ENCODE measurements around the gene C4BPB. TPM values are rescaled to one million over a fixed set of nuclear protein-coding genes. Genes with fewer than 3 reads are reported as not detected.
A peak's percentile ranks its signal among the peaks of the same experiment; 100 is the strongest.

C4BPB gene
- total and polyA plus RNA-seq, 2 donors = 0.71 to 1.1 TPM

- Histone ChIP-seq H3K36me3 (ENCODE audit: control insufficient read depth in 2 of 2, insufficient read depth in 2 of 2, low read length in 1 of 2) (peaks cover 7 to 56% of the 10 kb centered on the region in 2 donors), H3K27ac (ENCODE audit: low read depth in 1 of 2, low read length in 1 of 2) (peak overlapping the region in 1 of 2 donors; percentile 9), H3K27me3 (ENCODE audit: control insufficient read depth in 2 of 2, insufficient read depth in 1 of 2, low read length in 1 of 2) (no peaks in the 10 kb centered on the region), H3K9me3 (ENCODE audit: control insufficient read depth in 2 of 2, insufficient read depth in 1 of 2, low read length in 1 of 2) (no peaks in the 10 kb centered on the region), H3K4me1 (ENCODE audit: control insufficient read depth in 2 of 2, insufficient read depth in 2 of 2, low read length in 2 of 2) (peaks cover 40 to 46% of the 10 kb centered on the region in 2 donors), H3K4me3 (ENCODE audit: low read length in 2 of 2) (peak overlapping the region in 1 of 2 donors; percentile 28)
- 36% methylated on average over 3 of the region's 3 CpGs for WGBS
- no peak for DNase-seq (ENCODE audit: low read depth in 6 of 9, low spot score in 9 of 9)
These were observed 19.6 kb upstream of the C4BPB start for GRCh38 chr1:207069061-207069460.

DNA sequence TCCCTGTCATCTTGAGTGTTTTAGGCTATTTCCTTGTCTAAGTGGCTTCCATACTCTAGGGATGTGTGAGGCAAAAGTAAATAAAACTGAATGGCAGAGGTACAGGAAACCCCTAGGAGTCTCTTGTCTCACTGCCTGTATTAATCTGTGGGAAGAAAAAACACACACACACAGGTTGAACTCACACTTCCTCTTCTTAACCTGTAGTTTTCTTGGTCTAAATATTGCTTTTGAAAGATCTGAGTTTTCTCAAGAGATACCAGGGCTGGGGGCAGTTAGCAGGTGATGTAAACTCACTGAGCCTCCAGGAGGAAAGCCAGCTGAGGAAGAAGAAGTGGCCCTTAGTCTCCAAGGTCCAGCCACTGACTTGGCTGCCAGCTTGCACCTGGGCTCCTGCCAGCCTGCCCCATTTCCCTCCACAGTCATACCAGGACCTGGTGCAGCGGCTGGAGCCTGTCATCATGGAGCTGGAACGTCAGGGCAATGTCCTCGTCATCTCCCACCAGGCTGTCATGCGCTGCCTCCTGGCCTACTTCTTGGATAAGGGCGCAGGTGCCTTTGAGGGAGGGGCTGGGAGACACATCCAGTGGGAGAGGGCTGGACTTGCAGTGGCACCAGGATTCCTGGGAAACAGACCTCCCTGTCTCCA is 18.7 kb upstream of the C4BPB start:
- 84% methylated on average over 5 of the region's 5 CpGs for WGBS
- H3K27me3 ChIP-seq (ENCODE audit: control insufficient read depth in 2 of 2, insufficient read depth in 1 of 2, low read length in 1 of 2) = no peaks in the 10 kb centered on the region
- H3K27ac ChIP-seq (ENCODE audit: low read depth in 1 of 2, low read length in 1 of 2) = peak overlapping the region; percentile 20 to 26
- H3K36me3 ChIP-seq (ENCODE audit: control insufficient read depth in 2 of 2, insufficient read depth in 2 of 2, low read length in 1 of 2) = peaks cover 7 to 52% of the 10 kb centered on the region in 2 donors
- DNase-seq (ENCODE audit: low read depth in 6 of 9, low spot score in 9 of 9) = peak in 1 of 9 donors; percentile 51
- peak overlapping the region in 1 of 2 donors; percentile 28 for H3K4me3 ChIP-seq (ENCODE audit: low read length in 2 of 2)
- H3K9me3 ChIP-seq (ENCODE audit: control insufficient read depth in 2 of 2, insufficient read depth in 1 of 2, low read length in 1 of 2) = no peaks in the 10 kb centered on the region
- peaks cover 40 to 46% of the 10 kb centered on the region in 2 donors for H3K4me1 ChIP-seq (ENCODE audit: control insufficient read depth in 2 of 2, insufficient read depth in 2 of 2, low read length in 2 of 2)

- peak overlapping the region in 1 of 2 donors; percentile 13 for H3K27ac ChIP-seq (ENCODE audit: low read depth in 1 of 2, low read length in 1 of 2)
- DNase-seq (ENCODE audit: low read depth in 6 of 9, low spot score in 9 of 9) = no peak
- no peaks in the 10 kb centered on the region for H3K9me3 ChIP-seq (ENCODE audit: control insufficient read depth in 2 of 2, insufficient read depth in 1 of 2, low read length in 1 of 2)
- 63% methylated on average over 4 of the region's 4 CpGs for WGBS
- H3K27me3 ChIP-seq (ENCODE audit: control insufficient read depth in 2 of 2, insufficient read depth in 1 of 2, low read length in 1 of 2) = no peaks in the 10 kb centered on the region
- peak overlapping the region in 1 of 2 donors; percentile 28 for H3K4me3 ChIP-seq (ENCODE audit: low read length in 2 of 2)
- peaks cover 7 to 45% of the 10 kb centered on the region in 2 donors for H3K36me3 ChIP-seq (ENCODE audit: control insufficient read depth in 2 of 2, insufficient read depth in 2 of 2, low read length in 1 of 2)
- peaks cover 40 to 46% of the 10 kb centered on the region in 2 donors for H3K4me1 ChIP-seq (ENCODE audit: control insufficient read depth in 2 of 2, insufficient read depth in 2 of 2, low read length in 2 of 2)
These were observed 17.8 kb upstream of the C4BPB start for GRCh38 chr1:207070811-207071210.

- Histone ChIP-seq H3K27ac (ENCODE audit: low read depth in 1 of 2, low read length in 1 of 2) (peak overlapping the region; percentile 13 to 19), H3K4me1 (ENCODE audit: control insufficient read depth in 2 of 2, insufficient read depth in 2 of 2, low read length in 2 of 2) (peaks cover 40 to 46% of the 10 kb centered on the region in 2 donors), H3K9me3 (ENCODE audit: control insufficient read depth in 2 of 2, insufficient read depth in 1 of 2, low read length in 1 of 2) (no peaks in the 10 kb centered on the region), H3K36me3 (ENCODE audit: control insufficient read depth in 2 of 2, insufficient read depth in 2 of 2, low read length in 1 of 2) (peaks cover 7 to 40% of the 10 kb centered on the region in 2 donors), H3K4me3 (ENCODE audit: low read length in 2 of 2) (peak overlapping the region in 1 of 2 donors; percentile 28), H3K27me3 (ENCODE audit: control insufficient read depth in 2 of 2, insufficient read depth in 1 of 2, low read length in 1 of 2) (no peaks in the 10 kb centered on the region)
- DNase-seq (ENCODE audit: low read depth in 6 of 9, low spot score in 9 of 9) = peak in 4 of 9 donors; percentile 38 to 81 (median 50)
- 5% methylated on average over 6 of the region's 6 CpGs for WGBS
These were observed 17.2 kb upstream of the C4BPB start for GRCh38 chr1:207071426-207071825.

DNA sequence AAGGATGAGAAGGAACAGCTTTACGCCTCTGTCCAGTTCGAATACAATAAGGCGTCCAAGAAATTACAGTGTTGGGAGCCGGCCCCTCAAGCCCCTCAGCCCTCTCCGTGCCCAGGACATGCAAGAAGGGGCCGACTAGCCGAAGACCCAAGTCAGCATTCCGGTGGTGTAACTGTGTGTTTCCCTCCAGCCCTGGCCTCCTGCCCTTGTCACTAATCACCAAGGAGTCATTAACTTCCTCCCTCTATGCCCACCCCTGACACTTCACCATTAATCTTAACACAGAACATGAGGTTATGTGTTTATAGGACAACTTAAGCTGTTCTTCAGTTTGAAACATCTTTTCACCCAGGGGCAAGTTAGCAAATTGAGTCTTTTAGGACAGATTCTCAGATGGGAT is 16.4 kb upstream of the C4BPB start:
- no peak for DNase-seq (ENCODE audit: low read depth in 6 of 9, low spot score in 9 of 9)
- H3K4me3 ChIP-seq (ENCODE audit: low read length in 2 of 2) = no peak overlapping the region
- H3K9me3 ChIP-seq (ENCODE audit: control insufficient read depth in 2 of 2, insufficient read depth in 1 of 2, low read length in 1 of 2) = no peaks in the 10 kb centered on the region
- H3K4me1 ChIP-seq (ENCODE audit: control insufficient read depth in 2 of 2, insufficient read depth in 2 of 2, low read length in 2 of 2) = peaks cover 40 to 45% of the 10 kb centered on the region in 2 donors
- no peak overlapping the region for H3K27ac ChIP-seq (ENCODE audit: low read depth in 1 of 2, low read length in 1 of 2)
- H3K27me3 ChIP-seq (ENCODE audit: control insufficient read depth in 2 of 2, insufficient read depth in 1 of 2, low read length in 1 of 2) = no peaks in the 10 kb centered on the region
- WGBS = 80% methylated on average over 8 of the region's 8 CpGs
- H3K36me3 ChIP-seq (ENCODE audit: control insufficient read depth in 2 of 2, insufficient read depth in 2 of 2, low read length in 1 of 2) = peaks cover 7 to 40% of the 10 kb centered on the region in 2 donors

DNA sequence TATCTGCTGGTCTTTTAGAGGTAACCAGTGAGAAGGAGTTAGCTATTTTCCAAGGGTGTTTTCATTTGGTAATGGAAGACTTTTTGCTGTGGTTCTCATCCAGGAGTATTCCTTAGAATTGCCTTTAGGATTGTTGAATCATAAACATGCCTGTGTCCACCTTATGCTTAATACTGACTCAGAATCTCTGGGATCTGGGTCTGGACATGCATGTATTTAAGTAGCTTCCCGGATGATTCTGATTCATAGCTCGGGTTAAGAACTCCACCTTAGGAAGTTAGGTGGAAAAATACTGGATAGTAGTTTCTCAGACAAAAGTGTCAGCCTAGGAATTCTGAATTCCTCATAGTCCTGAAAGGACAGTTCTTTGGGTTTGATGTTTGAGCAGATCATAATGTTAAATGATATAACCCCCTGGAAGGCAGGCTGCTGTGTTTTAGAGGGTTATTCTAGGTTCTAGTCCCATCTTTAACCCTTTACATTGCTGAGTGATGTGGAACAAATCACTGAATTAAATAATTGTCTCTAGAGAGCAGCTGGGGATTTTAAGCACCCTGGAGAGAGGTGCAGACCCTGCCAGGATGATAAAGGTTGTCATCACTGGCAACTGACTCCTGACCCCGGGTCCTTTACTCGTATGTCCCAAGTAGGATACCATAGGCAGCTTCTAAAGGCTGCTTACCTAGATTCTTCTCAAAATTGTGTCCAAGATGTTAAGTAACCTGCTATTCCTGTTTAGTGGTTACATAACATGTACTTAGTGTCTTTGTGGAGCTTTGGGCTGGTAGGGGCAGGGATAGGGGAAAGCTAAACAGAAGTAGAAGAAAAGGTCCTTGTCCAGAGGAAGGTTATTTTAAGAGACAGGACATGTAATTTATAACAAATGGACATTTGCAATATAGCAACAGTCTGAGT is 14.5 kb upstream of the C4BPB start:
- Histone ChIP-seq H3K27me3 (ENCODE audit: control insufficient read depth in 2 of 2, insufficient read depth in 1 of 2, low read length in 1 of 2) (no peaks in the 10 kb centered on the region), H3K27ac (ENCODE audit: low read depth in 1 of 2, low read length in 1 of 2) (no peak overlapping the region), H3K4me3 (ENCODE audit: low read length in 2 of 2) (no peak overlapping the region), H3K36me3 (ENCODE audit: control insufficient read depth in 2 of 2, insufficient read depth in 2 of 2, low read length in 1 of 2) (peaks cover 5 to 31% of the 10 kb centered on the region in 2 donors), H3K9me3 (ENCODE audit: control insufficient read depth in 2 of 2, insufficient read depth in 1 of 2, low read length in 1 of 2) (no peaks in the 10 kb centered on the region), H3K4me1 (ENCODE audit: control insufficient read depth in 2 of 2, insufficient read depth in 2 of 2, low read length in 2 of 2) (peaks cover 32 to 34% of the 10 kb centered on the region in 2 donors)
- DNase-seq (ENCODE audit: low read depth in 6 of 9, low spot score in 9 of 9) = no peak
- WGBS = 96% methylated on average over 4 of the region's 4 CpGs

DNA sequence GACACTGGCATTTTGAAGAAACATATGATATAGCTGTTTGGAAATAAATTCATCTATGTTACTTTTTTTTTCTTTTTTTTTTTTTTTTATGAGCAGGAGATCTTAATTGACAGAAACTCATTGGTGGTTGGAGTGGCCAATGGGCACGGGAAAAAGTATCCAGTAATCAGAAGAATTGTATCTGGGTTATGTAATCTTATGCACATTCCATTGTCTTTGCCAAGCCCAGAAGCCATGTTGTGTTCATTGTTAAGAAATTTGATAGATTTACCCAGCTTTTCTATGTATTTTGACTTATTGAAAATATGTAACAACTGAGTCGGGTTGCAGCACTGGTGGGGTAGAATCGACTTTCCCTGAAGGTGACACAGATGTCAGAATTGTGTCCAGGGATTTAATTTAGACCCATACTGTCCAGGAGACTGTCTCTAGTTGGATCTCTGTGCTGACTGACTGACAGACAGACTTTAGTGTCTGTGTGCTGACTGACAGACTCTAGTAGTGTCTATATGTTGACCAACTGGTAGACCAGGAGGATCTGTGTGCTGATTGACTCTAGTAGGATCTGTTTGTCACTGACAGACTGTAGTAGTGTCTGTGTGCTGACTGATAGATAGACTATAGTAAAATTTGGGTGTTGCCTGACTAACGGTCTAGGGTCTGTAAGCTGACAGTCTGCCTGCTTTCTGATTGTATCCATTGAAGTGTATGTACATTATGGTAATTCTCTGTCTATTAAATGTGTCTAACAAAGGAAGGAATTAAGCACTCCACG is 12.3 kb upstream of the C4BPB start:
- H3K27ac ChIP-seq (ENCODE audit: low read depth in 1 of 2, low read length in 1 of 2) = no peak overlapping the region
- no peaks in the 10 kb centered on the region for H3K9me3 ChIP-seq (ENCODE audit: control insufficient read depth in 2 of 2, insufficient read depth in 1 of 2, low read length in 1 of 2)
- WGBS = 86% methylated on average over 5 of the region's 5 CpGs
- H3K4me3 ChIP-seq (ENCODE audit: low read length in 2 of 2) = no peak overlapping the region
- H3K36me3 ChIP-seq (ENCODE audit: control insufficient read depth in 2 of 2, insufficient read depth in 2 of 2, low read length in 1 of 2) = peaks cover 5 to 24% of the 10 kb centered on the region in 2 donors
- no peaks in the 10 kb centered on the region for H3K27me3 ChIP-seq (ENCODE audit: control insufficient read depth in 2 of 2, insufficient read depth in 1 of 2, low read length in 1 of 2)
- DNase-seq (ENCODE audit: low read depth in 6 of 9, low spot score in 9 of 9) = no peak
- peaks cover 10 to 16% of the 10 kb centered on the region in 2 donors for H3K4me1 ChIP-seq (ENCODE audit: control insufficient read depth in 2 of 2, insufficient read depth in 2 of 2, low read length in 2 of 2)

DNA sequence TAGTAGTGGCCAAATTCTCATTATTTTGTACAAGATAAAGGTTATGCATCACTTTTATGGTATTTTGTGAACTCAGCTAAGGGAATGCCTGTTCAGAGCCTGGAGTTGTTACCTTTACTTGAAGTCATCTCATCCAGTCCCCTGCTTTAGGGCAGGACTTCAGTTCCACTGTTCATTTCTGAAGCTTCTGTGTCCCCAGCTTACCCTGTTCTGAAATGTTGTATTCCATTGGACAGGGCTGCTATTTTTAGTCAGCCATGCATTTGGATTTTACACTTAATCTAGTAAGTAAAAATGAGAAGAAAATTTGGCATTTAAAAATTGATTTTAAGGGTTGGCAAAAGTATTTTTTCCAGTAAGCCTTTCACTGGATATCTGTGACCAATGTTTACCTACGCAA is 11.6 kb upstream of the C4BPB start:
- Histone ChIP-seq H3K4me1 (ENCODE audit: control insufficient read depth in 2 of 2, insufficient read depth in 2 of 2, low read length in 2 of 2) (peaks cover 3 to 10% of the 10 kb centered on the region in 2 donors), H3K4me3 (ENCODE audit: low read length in 2 of 2) (no peak overlapping the region), H3K27me3 (ENCODE audit: control insufficient read depth in 2 of 2, insufficient read depth in 1 of 2, low read length in 1 of 2) (no peaks in the 10 kb centered on the region), H3K9me3 (ENCODE audit: control insufficient read depth in 2 of 2, insufficient read depth in 1 of 2, low read length in 1 of 2) (no peaks in the 10 kb centered on the region), H3K27ac (ENCODE audit: low read depth in 1 of 2, low read length in 1 of 2) (no peak overlapping the region), H3K36me3 (ENCODE audit: control insufficient read depth in 2 of 2, insufficient read depth in 2 of 2, low read length in 1 of 2) (peaks cover 5 to 22% of the 10 kb centered on the region in 2 donors)
- DNase-seq (ENCODE audit: low read depth in 6 of 9, low spot score in 9 of 9) = no peak
- WGBS = 97% methylated on average over 1 of the region's 1 CpG
